Fibroblast of mammary gland (primary cell): ENCODE measurements around the gene CFAP70.

Experiments used
- DNase-seq: peaks from one replicate; pipeline ENCODE4 v3.0.0-alpha.2; 2010; ENCODE audit warnings: low read depth
- H3K4me3 ChIP-seq: 2 replicates; pipeline ENCODE4 v1.5.1; 2011; ENCODE audit warnings: low read depth, mild to moderate bottlenecking, low read length, moderate library complexity; ENCODE audit not compliant: control insufficient read depth
- CTCF ChIP-seq: conservative IDR thresholded peaks from 2 replicates; pipeline ENCODE4 v1.5.1; 2011; ENCODE audit warnings: low read depth, low read length, inconsistent platforms; ENCODE audit not compliant: control insufficient read depth, insufficient read depth

CFAP70 gene

GRCh38 chr10:73358331-73359279 lies at the start of gene CFAP70:
CFAP70 (minus strand) TSS chr10:73358864; CDS start chr10:73354796, 4,068 bp downstream.
- peak within 1 kb of the TSS; percentile 88 for H3K4me3 ChIP-seq
- DNase-seq: peak; percentile 95
- TF ChIP-seq CTCF: no peak

GRCh38 chr10:73408061-73408460 lies 49.4 kb upstream of the CFAP70 start:
- DNase-seq: peak; percentile 22
- no peak for TF ChIP-seq CTCF
- H3K4me3 ChIP-seq: no peak overlapping the region

- TF ChIP-seq CTCF: no peak
- no peak overlapping the region for H3K4me3 ChIP-seq
- DNase-seq: no peak
Observed at GRCh38 chr10:73407495-73407894, 48.8 kb upstream of the CFAP70 start.

DNA sequence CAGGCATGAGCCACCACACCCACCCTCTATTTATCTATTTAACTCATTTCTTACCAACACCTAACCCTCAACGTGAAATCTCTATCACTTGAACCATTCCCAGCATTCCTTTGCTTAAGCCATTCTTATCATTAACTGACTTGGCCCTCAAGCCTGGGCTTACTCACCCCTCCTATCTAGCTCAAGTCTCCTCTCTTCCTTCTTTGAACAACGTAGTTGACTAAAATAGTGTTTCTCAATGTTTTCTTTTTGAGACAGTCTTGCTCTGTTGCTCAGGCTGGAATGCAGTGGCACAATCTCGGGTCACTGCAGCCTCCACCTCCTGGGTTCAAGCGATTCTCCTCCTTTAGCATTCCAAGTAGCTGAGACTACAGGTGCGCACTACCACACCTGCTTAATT lies 48.2 kb upstream of the CFAP70 start:
- no peak for TF ChIP-seq CTCF
- no peak for DNase-seq
- no peak overlapping the region for H3K4me3 ChIP-seq

GRCh38 chr10:73405556-73405955 lies 46.9 kb upstream of the CFAP70 start:
- H3K4me3 ChIP-seq: no peak overlapping the region
- TF ChIP-seq CTCF: no peak
- DNase-seq: no peak

DNA sequence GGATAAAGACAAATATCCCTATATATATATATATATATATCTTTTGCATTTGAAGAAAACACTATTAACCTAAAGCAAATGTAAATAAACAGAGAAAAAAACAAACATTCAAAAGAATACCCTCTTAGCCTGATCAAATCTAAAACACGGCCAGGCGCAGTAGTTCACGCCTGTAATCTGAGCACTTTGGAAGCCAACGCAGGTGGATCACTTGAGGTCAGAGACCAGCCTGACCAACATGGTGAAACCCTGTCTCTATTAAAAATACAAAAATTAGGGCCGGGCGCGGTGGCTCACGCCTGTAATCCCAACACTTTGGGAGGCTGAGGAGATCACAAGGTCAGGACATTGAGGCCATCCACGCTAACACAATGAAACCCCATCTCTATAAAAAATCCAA lies 46.0 kb upstream of the CFAP70 start:
- TF ChIP-seq CTCF: no peak
- no peak overlapping the region for H3K4me3 ChIP-seq
- DNase-seq: no peak
